Stimulated activated CD4-positive, alpha-beta T cell treated with anti-CD3 and anti-CD28 coated beads, Interleukin-2, amount 100 ng/mL, for 24 hours (primary cell): ENCODE data around the gene GABBR2.
"Not testable (repeated sequence)": the region's sequence is repeated elsewhere in the genome, so short reads cannot be mapped to it uniquely, and the experiment has no call there.

Experiments used
- DNase-seq, 2 donors: peaks; one replicate each; pipeline ENCODE4 v3.0.0-alpha.2; 2020

GABBR2 gene

GRCh38 chr9:98504298-98505282, 204.1 kb downstream of the GABBR2 start:
- DNase-seq = no peak

- DNase-seq = no peak
Observed at GRCh38 chr9:98503867-98504266, 204.9 kb downstream of the GABBR2 start.

- no peak for DNase-seq
Observed at GRCh38 chr9:98502976-98503325, 205.8 kb downstream of the GABBR2 start.

- no peak for DNase-seq
Observed at GRCh38 chr9:98502311-98502975, 206.3 kb downstream of the GABBR2 start.

GRCh38 chr9:98501819-98502218, 206.9 kb downstream of the GABBR2 start:
- DNase-seq = no peak

- not testable (repeated sequence) for DNase-seq
Observed at GRCh38 chr9:98501259-98501658, 207.5 kb downstream of the GABBR2 start.

GRCh38 chr9:98500337-98500919, 208.3 kb downstream of the GABBR2 start:
- DNase-seq = no peak

- no peak for DNase-seq
Observed at GRCh38 chr9:98495530-98495929, 213.2 kb downstream of the GABBR2 start.

- no peak for DNase-seq
Observed at GRCh38 chr9:98494852-98495251, 213.9 kb downstream of the GABBR2 start.

- no peak for DNase-seq
Observed at GRCh38 chr9:98491828-98492227, 216.9 kb downstream of the GABBR2 start.

- DNase-seq = no peak
Observed at GRCh38 chr9:98491231-98491651, 217.5 kb downstream of the GABBR2 start.

- DNase-seq = no peak
Observed at GRCh38 chr9:98488571-98489312, 220.0 kb downstream of the GABBR2 start.

- DNase-seq = no peak
Observed at GRCh38 chr9:98485706-98486105, 223.0 kb downstream of the GABBR2 start.

- DNase-seq = no peak
Observed at GRCh38 chr9:98484162-98484561, 224.6 kb downstream of the GABBR2 start.

GRCh38 chr9:98482226-98482625, 226.5 kb downstream of the GABBR2 start:
- no peak for DNase-seq

GRCh38 chr9:98481676-98482075, 227.1 kb downstream of the GABBR2 start:
- DNase-seq = no peak

- DNase-seq = no peak
Observed at GRCh38 chr9:98479967-98480847, 228.5 kb downstream of the GABBR2 start.

GRCh38 chr9:98479449-98479848, 229.3 kb downstream of the GABBR2 start:
- no peak for DNase-seq

- no peak for DNase-seq
Observed at GRCh38 chr9:98477884-98478283, 230.9 kb downstream of the GABBR2 start.

GRCh38 chr9:98472216-98472615, 236.5 kb downstream of the GABBR2 start:
- DNase-seq = no peak

GRCh38 chr9:98471185-98471584, 237.6 kb downstream of the GABBR2 start:
- DNase-seq = no peak
